Liver (tissue), 2 donors: ENCODE measurements around the gene CDHR4.

Experiments used
- TF ChIP-seq, protein P1 (sequence below): fragments of 150-350 bp; IDR thresholded peaks from 2 replicates; pipeline ENCODE4 v1.5.1; 2017; ENCODE audit warnings: improper control_type of control experiment, low read depth, low read length; ENCODE audit not compliant: missing input control
- TF ChIP-seq, protein P2 (sequence below): IDR thresholded peaks from 2 replicates; pipeline ENCODE4 v1.6.1; 2016; ENCODE audit warnings: antibody characterized with exemption, mild to moderate bottlenecking
- donor health status: healthy.

DNA sequence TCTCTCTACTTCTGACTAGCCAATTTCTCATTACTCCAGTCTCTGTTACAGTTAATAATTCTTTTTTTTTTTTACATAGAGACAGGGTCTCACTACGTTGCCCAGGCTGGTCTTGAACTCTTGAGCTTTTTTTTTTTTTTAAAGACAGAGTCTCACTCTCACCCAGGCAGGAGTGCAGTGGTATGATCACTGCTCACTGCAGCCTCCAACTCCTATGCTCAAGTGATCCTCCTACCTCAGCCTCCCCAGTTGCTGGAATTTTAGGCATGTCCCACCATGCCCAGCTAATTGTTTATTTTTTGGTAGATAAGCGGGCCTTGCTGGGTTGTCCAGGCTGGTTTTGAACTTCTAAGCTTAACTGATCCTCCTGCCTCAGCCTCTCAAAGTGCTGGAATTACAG is 27.0 kb downstream of the CDHR4 start:
- TF ChIP-seq, protein P1, sequence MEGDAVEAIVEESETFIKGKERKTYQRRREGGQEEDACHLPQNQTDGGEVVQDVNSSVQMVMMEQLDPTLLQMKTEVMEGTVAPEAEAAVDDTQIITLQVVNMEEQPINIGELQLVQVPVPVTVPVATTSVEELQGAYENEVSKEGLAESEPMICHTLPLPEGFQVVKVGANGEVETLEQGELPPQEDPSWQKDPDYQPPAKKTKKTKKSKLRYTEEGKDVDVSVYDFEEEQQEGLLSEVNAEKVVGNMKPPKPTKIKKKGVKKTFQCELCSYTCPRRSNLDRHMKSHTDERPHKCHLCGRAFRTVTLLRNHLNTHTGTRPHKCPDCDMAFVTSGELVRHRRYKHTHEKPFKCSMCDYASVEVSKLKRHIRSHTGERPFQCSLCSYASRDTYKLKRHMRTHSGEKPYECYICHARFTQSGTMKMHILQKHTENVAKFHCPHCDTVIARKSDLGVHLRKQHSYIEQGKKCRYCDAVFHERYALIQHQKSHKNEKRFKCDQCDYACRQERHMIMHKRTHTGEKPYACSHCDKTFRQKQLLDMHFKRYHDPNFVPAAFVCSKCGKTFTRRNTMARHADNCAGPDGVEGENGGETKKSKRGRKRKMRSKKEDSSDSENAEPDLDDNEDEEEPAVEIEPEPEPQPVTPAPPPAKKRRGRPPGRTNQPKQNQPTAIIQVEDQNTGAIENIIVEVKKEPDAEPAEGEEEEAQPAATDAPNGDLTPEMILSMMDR, result no peak
- TF ChIP-seq, protein P2, sequence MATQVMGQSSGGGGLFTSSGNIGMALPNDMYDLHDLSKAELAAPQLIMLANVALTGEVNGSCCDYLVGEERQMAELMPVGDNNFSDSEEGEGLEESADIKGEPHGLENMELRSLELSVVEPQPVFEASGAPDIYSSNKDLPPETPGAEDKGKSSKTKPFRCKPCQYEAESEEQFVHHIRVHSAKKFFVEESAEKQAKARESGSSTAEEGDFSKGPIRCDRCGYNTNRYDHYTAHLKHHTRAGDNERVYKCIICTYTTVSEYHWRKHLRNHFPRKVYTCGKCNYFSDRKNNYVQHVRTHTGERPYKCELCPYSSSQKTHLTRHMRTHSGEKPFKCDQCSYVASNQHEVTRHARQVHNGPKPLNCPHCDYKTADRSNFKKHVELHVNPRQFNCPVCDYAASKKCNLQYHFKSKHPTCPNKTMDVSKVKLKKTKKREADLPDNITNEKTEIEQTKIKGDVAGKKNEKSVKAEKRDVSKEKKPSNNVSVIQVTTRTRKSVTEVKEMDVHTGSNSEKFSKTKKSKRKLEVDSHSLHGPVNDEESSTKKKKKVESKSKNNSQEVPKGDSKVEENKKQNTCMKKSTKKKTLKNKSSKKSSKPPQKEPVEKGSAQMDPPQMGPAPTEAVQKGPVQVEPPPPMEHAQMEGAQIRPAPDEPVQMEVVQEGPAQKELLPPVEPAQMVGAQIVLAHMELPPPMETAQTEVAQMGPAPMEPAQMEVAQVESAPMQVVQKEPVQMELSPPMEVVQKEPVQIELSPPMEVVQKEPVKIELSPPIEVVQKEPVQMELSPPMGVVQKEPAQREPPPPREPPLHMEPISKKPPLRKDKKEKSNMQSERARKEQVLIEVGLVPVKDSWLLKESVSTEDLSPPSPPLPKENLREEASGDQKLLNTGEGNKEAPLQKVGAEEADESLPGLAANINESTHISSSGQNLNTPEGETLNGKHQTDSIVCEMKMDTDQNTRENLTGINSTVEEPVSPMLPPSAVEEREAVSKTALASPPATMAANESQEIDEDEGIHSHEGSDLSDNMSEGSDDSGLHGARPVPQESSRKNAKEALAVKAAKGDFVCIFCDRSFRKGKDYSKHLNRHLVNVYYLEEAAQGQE, result no peak
